Suppressor macrophage (primary cell): ENCODE measurements around the gene SH2B2.
A peak's percentile ranks its signal among the peaks of the same experiment; 100 is the strongest.

ENCODE experiments used
- DNase-seq, 4 experiments: peaks; one replicate each; pipeline ENCODE4 v3.0.0-alpha.2; 2020 to 2022

The SH2B2 gene

GRCh38 chr7:102268635-102269034 is 18.0 kb upstream of the SH2B2 start:
- DNase-seq, result no peak

GRCh38 chr7:102270178-102270887 is 16.3 kb upstream of the SH2B2 start:
- no peak for DNase-seq

- DNase-seq, result no peak
These were observed 15.4 kb upstream of the SH2B2 start for GRCh38 chr7:102271158-102271798.

GRCh38 chr7:102272075-102272916 is 14.4 kb upstream of the SH2B2 start:
- peak; percentile 75 to 92 (median 84) for DNase-seq

GRCh38 chr7:102272917-102273748 is 13.5 kb upstream of the SH2B2 start:
- no peak for DNase-seq

- DNase-seq, result no peak
These were observed 12.6 kb upstream of the SH2B2 start for GRCh38 chr7:102273749-102274712.

GRCh38 chr7:102275123-102275703 is 11.5 kb upstream of the SH2B2 start:
- no peak for DNase-seq

GRCh38 chr7:102277901-102278300 is 8.8 kb upstream of the SH2B2 start:
- no peak for DNase-seq

GRCh38 chr7:102279537-102280400 is 6.9 kb upstream of the SH2B2 start:
- peak; percentile 50 to 76 (median 70) for DNase-seq

GRCh38 chr7:102280521-102280920 is 6.1 kb upstream of the SH2B2 start:
- no peak for DNase-seq

GRCh38 chr7:102281785-102282184 is 4.9 kb upstream of the SH2B2 start:
- no peak for DNase-seq

- no peak for DNase-seq
These were observed 4.0 kb upstream of the SH2B2 start for GRCh38 chr7:102282465-102283362.

- DNase-seq, result no peak
These were observed 3.0 kb upstream of the SH2B2 start for GRCh38 chr7:102283477-102284189.

- peak in 3 of 4 experiments; percentile 32 to 49 (median 38) for DNase-seq
These were observed 2.3 kb upstream of the SH2B2 start for GRCh38 chr7:102284399-102284798.

GRCh38 chr7:102284891-102285539 is 1.7 kb upstream of the SH2B2 start:
- DNase-seq, result peak; percentile 78 to 91 (median 86)

GRCh38 chr7:102285540-102286236 is 980 bp upstream of the SH2B2 start:
- DNase-seq, result peak in 1 of 4 experiments; percentile 31
